Stimulated activated CD8-positive, alpha-beta memory T cell treated with anti-CD3 and anti-CD28 coated beads, Interleukin-2, amount 100 ng/mL, for 1 hour (primary cell): ENCODE data around the gene CLEC2A.

Experiments
- DNase-seq, 2 donors: peaks; one replicate each; pipeline ENCODE4 v3.0.0-alpha.2; 2020; ENCODE audit warnings: low read depth in 2 of 2

Gene CLEC2A

GRCh38 chr12:9933958-9934357, 1.8 kb upstream of the CLEC2A start:
- no peak for DNase-seq

DNA sequence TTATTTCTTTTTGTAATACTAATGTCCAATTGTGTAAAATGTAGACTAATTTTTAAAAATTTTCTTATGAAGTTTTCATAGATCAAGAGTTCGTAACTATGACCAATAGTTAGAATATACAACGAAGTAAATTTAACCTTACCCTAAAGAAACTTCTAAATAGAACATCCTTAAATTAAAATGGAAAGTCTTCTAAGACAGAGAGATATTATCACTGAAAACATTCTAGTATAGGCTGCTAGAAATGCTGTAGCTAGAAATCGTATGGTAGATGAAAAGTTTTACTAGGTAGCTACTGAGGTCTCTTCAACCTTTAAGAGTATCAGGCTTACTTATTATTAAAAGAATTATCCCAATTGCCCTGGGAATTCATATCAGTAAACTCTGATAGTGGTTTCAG, 925 bp downstream of the CLEC2A start:
- no peak for DNase-seq

GRCh38 chr12:9928607-9929006, 3.6 kb downstream of the CLEC2A start:
- no peak for DNase-seq

DNA sequence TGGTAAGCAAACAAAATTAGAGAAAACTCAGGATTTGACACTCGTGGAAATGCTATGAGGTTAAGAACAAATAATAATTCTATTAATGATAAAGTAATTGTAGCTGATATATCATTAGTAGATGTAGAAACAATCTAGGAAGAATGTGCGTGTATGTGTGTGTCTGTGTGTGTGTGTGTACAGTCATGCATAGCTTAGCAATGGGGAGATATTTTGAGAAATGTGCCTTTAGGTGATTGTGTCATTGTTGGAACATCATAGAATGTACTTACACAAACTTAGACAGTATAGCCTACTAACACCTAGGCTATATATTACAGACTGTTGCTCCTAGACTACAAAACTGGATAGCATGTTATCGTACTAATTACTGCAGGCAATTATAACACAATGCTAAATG, 5.3 kb downstream of the CLEC2A start:
- DNase-seq = no peak

GRCh38 chr12:9925705-9926393, 6.3 kb downstream of the CLEC2A start:
- DNase-seq = no peak

- no peak for DNase-seq
Measured at GRCh38 chr12:9922429-9922828, 9.7 kb downstream of the CLEC2A start.

DNA sequence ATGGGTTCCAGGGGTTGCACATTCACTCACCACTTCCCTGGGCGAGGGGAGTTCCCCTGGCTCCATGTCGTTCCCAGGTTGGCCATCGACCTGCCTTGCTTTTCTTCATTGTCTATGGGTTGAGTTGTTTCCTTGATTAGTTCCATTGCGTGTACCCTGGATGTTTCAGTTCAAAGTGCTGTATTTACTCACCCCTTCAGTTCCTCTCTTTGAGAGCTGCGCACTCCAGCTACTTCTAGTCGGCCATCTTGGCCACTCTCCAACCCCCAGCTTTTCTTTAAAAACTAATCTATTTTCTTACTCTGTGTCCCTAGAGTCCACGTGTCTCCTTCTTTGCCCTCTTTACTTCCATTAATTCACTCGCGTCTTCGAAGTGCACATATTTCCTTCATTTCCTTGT, 11.7 kb downstream of the CLEC2A start:
- DNase-seq = no peak

- no peak for DNase-seq
Measured at GRCh38 chr12:9919443-9919842, 12.7 kb downstream of the CLEC2A start.

DNA sequence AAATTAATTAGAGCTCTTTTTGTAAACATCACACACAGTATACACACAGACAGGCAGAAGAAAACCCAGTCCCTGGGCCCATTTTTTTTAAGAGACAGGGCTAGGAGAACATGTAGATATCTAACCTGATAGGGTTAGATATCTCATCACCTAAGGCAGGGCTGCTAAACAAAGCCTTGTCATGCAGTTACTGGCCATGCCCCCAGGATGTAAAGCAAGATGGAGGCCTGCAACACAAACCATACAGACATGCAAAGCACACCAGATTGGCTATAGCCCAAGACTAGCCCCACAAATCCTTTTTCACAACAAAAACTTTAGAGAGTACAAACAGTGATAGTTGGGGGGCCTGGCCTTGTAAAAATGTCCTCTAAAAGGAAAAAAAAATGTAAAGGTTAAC, 20.5 kb downstream of the CLEC2A start:
- no peak for DNase-seq

DNA sequence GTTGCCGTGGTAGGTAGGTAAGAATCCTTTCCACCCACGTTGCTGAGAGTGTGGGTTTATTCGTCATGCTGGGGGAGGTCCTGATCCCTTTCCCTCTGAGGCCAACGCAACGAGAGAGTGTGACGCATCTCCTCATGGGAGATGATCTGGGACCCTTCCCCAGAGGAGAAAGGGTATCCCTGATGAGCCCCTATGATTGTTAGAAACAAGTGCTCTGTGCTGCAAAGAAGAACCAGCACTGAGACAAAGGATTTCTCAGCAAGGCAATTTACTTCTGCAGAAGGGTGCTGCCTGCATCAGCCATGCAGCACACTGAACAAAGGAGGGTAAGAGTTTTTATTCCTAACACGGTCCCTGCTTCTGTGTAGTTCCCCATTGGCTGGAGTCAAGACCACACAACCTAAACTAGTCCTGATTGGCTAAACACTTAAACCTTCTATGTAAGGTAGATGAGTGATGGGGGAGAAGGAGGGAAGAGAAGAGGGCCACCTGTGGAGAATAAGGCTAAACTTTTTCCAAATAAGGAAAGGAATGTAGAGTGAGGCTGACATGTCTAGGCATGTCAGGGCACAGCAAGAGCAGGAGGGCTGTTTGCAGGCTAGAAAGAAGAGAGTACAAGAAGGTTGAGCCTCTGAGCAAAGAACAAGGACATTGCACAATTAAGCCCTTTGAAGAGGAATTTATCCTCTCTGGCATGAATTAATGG, 21.3 kb downstream of the CLEC2A start:
- DNase-seq = no peak

- DNase-seq = no peak
Measured at GRCh38 chr12:9909724-9910123, 22.4 kb downstream of the CLEC2A start.

GRCh38 chr12:9908350-9908749, 23.8 kb downstream of the CLEC2A start:
- no peak for DNase-seq

DNA sequence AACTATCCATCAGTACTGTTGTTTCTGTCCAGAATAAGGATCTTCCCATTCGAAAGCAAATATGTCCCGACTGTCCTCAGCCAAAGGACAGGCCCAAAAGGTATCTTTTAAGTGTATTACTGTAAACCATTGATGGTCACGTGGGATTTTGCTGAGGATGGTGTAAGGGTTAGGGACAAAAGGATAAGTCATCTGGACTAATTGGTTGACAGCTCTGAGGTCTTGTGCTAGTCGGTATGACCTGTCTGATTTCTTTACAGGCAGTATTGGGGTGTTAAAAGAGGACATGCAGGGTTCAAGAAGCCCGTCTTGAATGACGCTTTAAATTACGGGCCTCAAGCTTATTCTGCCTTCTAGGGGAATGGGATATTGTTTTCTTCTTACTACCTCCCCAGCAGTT, 24.4 kb downstream of the CLEC2A start:
- DNase-seq = no peak

DNA sequence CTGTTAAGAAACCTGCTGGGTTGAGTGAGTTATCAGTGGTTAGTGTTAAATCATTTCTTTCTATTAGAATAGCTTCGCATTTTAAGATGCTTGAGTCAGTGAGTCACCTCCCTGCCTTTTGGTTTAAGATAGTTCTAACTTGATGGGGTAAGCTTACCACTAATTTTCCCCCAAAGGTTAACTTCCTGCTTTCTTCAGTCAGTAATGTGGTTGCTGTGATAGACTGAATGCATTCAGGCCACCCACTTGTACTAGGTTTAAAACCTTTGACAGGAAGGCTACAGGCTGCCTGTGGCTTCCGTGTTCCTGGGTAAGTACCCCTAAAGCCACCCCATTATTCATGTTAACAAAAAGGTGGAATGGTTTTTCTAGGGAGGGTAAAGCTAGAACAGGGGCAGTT, 25.3 kb downstream of the CLEC2A start:
- no peak for DNase-seq

DNA sequence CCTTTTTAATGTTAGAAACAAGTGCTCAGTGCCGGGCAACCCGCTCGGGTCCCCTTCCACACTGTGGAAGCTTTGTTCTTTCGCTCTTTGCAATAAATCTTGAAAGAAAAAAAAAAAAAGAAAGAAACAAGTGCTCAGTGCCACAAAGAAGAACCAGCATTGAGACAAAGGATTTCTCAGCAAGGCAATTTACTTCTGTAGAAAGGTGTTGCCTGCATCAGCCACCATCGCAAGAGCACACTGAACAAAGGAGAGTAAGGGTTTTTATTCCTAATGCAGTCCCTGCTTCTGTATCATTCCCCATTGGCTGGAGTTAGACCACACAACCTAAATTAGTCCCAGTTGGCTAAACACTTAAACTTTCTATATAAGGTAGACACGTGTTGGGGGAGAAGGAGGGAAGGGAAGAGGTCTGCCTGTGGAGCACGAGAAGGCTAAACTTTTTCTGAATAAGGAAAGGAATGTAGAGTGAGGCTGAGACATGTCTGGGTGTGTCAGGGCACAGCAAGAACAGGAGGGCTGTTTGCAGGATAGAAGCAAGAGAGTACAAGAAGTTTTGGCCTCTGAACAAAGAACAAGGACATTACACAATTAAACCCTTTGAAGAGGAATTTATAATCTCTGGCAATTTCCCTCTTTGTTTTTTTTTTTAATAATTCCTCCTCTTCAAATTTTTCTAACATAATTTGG, 29.5 kb downstream of the CLEC2A start:
- DNase-seq = no peak

GRCh38 chr12:9900930-9901329, 31.2 kb downstream of the CLEC2A start:
- DNase-seq = no peak

DNA sequence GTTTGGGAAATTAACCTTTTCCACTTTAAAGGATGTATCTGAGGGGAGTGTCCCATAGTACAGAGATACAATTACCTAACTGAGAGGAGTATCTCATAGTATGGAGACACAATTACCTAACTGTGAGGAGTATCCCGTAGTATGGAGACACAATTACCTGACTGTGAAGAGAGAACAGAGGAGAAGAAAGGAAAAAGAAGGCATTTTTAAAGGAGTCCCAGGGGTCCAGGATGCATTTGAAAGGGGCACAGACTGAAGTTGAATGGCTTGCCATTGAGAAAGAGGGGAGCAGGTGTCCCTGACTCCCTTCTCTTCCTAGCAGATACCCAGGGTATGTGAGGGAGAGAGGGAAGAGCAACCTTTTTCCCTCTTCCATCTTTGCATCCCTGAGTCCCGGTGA, 33.0 kb downstream of the CLEC2A start:
- no peak for DNase-seq

- no peak for DNase-seq
Measured at GRCh38 chr12:9897535-9897934, 34.6 kb downstream of the CLEC2A start.

- DNase-seq = no peak
Measured at GRCh38 chr12:9895215-9895971, 36.8 kb downstream of the CLEC2A start.

DNA sequence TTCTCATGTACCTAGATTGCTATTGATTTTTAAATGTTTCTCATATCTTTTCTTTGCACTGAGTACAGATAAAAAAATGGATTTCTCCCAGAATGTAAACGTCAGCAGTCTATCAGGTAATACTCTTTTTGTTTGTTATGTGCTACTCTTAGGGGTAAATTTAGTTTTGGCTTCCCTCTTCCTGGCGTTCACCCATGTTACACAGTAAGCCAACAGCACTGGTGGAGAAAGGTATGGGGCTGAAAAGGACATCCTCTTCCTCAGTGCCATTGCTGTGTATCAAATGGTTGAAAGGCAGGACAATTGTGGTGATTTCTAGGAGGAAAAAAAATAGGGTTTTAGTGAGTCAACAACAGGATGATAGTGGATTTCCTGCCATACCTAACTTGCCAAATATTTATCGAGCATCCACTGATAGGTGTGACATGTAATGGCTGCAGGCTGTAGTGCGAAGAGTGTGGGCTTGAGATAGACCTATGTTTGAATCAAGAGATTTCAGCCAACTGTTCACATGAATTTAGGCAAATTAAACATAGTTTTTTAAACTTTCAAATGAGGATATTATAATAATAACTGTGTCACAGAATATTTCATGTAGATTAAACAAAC, 43.4 kb downstream of the CLEC2A start:
- DNase-seq = no peak

DNA sequence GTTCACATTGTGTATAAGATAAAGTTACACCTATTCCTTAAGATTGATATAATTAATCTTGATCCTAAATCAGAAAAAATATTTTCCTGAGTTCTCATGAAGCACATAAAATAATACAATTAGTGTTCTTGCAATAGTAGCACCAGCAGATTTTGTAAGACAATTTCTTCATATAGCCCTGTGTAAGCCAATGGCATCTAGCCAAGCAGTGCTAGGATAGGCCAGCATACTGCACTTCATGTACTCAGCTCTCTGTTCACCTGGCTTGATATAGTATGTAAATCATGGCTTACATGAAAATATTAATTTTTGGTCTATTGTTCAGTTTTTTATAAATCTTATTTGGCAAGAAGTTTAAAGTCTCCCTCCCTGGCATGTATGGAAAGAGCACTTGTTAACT, 49.0 kb downstream of the CLEC2A start:
- no peak for DNase-seq

DNA sequence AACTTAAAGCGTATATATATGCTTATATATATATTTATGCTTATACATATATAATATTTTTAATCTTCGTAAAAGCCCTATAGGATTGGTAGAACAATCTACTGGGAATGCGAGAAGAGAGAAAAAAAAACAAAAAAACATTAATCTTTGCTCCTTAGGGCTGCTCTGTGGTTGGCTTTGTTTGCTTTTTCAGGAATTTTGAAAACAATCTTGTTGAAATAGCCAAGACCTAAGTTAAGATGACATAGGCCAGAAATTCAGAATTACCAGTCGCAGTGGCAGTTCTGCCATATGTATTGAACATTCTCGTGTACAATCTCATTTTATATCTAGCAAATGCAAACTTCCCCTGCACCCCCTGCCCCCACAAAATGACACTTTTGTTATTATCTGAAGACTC, 50.2 kb downstream of the CLEC2A start:
- DNase-seq = no peak
